Measurements from ENCODE around the gene FOXN4.
A peak's percentile ranks its signal among the peaks of the same experiment; 100 is the strongest.

Gene FOXN4

DNA sequence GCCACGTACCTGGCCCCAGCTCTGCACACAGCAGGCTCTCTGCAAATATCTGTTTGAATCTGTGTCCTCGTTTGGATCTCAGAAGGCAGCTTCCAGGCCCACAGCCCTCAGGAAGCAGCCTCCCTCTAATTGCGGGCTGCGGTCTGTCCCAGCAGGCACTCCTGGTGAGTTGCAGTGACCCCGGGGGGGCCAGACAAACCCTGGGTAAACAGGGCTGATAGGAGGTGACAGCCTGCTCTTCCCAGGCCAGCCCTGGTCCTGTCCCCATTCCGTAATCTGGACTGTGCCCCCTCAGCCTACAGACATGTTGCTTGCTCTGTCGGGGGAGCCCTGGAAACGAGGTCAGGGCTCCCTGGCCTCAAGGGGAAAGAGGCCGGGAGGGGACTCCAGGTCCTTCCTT is 2.0 kb downstream of the FOXN4 start:
- ChIA-PET CTCF (interaction anchor here (1.9 kb wide), 1 partner anchor 10 kb away, joined by 5 read pairs; no protein-coding TSS in a partner anchor), POLR2A (no interaction called here)
- DNase-seq (ENCODE audit: extremely low spot score), result peak; percentile 7
- TF ChIP-seq, protein P1, sequence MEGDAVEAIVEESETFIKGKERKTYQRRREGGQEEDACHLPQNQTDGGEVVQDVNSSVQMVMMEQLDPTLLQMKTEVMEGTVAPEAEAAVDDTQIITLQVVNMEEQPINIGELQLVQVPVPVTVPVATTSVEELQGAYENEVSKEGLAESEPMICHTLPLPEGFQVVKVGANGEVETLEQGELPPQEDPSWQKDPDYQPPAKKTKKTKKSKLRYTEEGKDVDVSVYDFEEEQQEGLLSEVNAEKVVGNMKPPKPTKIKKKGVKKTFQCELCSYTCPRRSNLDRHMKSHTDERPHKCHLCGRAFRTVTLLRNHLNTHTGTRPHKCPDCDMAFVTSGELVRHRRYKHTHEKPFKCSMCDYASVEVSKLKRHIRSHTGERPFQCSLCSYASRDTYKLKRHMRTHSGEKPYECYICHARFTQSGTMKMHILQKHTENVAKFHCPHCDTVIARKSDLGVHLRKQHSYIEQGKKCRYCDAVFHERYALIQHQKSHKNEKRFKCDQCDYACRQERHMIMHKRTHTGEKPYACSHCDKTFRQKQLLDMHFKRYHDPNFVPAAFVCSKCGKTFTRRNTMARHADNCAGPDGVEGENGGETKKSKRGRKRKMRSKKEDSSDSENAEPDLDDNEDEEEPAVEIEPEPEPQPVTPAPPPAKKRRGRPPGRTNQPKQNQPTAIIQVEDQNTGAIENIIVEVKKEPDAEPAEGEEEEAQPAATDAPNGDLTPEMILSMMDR (IDR thresholded peaks at IDR 0.05; ENCODE audit: control extremely low read depth, extremely low read depth, low read depth, missing control alignments), result no peak

DNA sequence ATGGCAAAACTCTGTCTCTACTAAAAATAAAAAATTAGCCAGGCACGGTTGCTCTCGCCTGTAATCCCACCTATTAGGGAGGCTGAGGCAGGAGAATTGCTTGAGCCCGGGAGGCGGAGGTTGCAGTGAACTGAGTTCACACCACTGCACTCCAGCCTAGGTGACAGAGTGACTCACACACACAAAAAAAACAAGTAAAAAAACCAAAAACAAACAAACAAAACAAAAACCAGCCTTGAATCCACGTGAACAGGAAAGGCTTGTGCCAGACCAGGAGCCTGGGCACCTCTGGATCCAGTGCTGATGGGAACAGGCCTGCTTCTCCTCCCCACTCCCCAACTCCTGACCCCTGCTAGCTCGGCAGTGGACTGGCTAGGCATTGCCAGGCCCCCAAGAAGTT is 3.5 kb downstream of the FOXN4 start:
- no peak for DNase-seq (ENCODE audit: extremely low spot score)
- ChIA-PET POLR2A (no interaction called here), CTCF (interaction anchor here (1.1 to 1.9 kb wide), 2 partner anchors 8 to 26 kb away, joined by 3 to 5 read pairs; no protein-coding TSS in a partner anchor)
- TF ChIP-seq, protein P1 (IDR thresholded peaks at IDR 0.05; ENCODE audit: control extremely low read depth, extremely low read depth, low read depth, missing control alignments), result no peak

DNA sequence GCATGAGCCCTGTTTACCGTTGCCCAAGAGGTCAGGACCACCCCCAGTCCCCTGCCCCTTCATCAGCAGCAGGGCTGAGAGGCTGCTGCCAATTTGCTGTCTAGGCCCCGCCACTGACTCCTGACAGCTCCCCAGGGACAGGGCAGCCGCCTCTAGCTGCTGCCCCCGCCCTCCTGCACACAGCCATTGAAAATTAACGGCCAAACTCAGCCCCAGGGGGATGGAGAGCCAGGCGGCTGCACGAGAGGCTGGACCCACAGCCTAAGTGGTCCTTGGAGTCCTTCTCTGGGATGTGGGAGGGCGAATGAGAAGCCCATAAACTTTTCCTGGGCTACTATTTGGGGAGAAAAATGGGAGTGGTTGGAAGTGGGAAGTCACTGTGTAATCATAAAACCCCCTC is 4.6 kb downstream of the FOXN4 start:
- CTCF ChIA-PET, result no interaction called here
- POLR2A ChIA-PET, result no interaction called here
- peak; percentile 10 for DNase-seq (ENCODE audit: extremely low spot score)
- TF ChIP-seq, protein P1 (IDR thresholded peaks at IDR 0.05; ENCODE audit: control extremely low read depth, extremely low read depth, low read depth, missing control alignments), result no peak

DNA sequence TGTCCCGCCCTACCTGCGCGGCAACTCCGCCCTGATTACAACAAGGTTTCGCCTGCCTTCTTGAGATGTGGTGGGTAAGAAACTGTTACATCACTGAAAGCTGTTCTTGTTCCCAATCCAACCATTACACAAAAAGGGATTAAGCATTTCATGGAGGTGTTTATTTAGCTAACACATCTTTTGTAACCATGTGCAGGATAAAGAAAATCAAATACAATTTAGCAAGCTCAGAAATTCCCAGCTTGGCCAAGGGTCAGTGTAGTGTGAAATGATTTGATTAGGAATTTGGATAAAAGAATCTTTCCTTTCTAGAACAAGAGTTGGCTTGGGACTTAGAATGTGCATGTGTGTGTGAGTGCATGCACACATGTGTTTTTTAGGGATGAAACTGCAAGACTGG is 6.3 kb downstream of the FOXN4 start:
- POLR2A ChIA-PET, result no interaction called here
- DNase-seq (ENCODE audit: extremely low spot score), result no peak
- TF ChIP-seq, protein P1 (IDR thresholded peaks at IDR 0.05; ENCODE audit: control extremely low read depth, extremely low read depth, low read depth, missing control alignments), result no peak
- CTCF ChIA-PET, result interaction anchor here (1.4 to 2.2 kb wide), 3 partner anchors 9 to 41 kb away, joined by 3 to 5 read pairs (median 4); no protein-coding TSS in a partner anchor

DNA sequence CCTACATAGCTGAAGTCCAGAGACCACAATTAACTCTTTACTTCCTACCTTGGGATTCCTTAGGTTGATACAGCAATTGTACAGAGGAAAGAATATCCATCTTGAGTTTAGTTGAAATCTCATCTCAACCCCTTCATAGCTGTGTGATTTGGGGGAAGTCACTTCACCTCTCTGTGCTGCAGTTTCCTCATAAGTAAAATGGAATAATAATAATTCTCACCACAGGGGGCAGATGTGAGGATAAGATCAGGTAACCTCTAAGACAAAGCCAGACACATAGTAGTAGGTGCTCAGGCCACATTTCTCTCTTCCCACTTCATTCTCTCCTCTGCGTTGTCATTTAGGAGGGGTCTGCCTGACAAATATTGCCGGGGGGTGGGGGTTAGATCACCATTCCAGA is 6.7 kb downstream of the FOXN4 start:
- TF ChIP-seq, protein P1 (IDR thresholded peaks at IDR 0.05; ENCODE audit: control extremely low read depth, extremely low read depth, low read depth, missing control alignments), result no peak
- DNase-seq (ENCODE audit: extremely low spot score), result no peak
- ChIA-PET POLR2A (no interaction called here), CTCF (interaction anchor here (1.4 to 2.2 kb wide), 3 partner anchors 9 to 40 kb away, joined by 3 to 5 read pairs (median 4); no protein-coding TSS in a partner anchor)

DNA sequence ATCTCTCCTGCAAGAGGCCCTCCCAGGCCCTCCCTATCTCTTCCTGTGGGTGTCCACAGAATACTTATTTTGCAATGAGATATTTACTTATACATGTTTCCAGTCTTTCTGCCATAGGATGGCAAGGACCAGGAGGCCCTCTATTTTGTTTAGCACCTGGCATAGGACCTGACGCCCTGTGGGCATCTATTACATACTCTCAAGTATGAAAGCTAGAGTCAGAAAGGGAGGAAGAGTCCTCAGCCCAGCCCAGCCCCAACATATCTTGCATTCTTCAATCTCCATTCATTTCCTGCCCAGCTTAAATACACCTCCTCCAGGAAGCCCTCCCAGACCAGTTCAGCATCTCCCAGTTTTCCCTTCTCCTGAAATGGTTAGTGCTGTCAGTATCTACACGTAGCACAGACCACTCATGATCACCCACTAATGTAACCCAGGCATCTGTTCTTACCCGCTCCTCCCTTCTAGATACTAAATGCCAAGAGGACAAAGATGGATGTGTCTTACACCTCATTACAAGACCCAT is 7.4 kb downstream of the FOXN4 start:
- DNase-seq (ENCODE audit: extremely low spot score), result no peak
- ChIA-PET POLR2A (no interaction called here), CTCF (interaction anchor here (1.4 to 2.2 kb wide), 2 partner anchors 10 to 40 kb away, joined by 4 to 5 read pairs; no protein-coding TSS in a partner anchor)
- TF ChIP-seq, protein P1 (IDR thresholded peaks at IDR 0.05; ENCODE audit: control extremely low read depth, extremely low read depth, low read depth, missing control alignments), result no peak
